ENCODE measurements around the gene AKAP1. TPM values are rescaled to one million over a fixed set of nuclear protein-coding genes. Genes with fewer than 3 reads are reported as not detected.

Gene AKAP1
- total RNA-seq (2013) = 8.6 TPM
- 10 to 100 TPM in 1 of 3 donors, 1 to 10 TPM in 2; 5.6 to 14.6 (median 6.8) TPM for polyA plus RNA-seq
- 19.3 and 31.8 TPM in 2 replicates for polyA minus RNA-seq
- 2.9 to 24.2 (median 19.4) reads per million in 11 experiments for total RNA-seq

DNA sequence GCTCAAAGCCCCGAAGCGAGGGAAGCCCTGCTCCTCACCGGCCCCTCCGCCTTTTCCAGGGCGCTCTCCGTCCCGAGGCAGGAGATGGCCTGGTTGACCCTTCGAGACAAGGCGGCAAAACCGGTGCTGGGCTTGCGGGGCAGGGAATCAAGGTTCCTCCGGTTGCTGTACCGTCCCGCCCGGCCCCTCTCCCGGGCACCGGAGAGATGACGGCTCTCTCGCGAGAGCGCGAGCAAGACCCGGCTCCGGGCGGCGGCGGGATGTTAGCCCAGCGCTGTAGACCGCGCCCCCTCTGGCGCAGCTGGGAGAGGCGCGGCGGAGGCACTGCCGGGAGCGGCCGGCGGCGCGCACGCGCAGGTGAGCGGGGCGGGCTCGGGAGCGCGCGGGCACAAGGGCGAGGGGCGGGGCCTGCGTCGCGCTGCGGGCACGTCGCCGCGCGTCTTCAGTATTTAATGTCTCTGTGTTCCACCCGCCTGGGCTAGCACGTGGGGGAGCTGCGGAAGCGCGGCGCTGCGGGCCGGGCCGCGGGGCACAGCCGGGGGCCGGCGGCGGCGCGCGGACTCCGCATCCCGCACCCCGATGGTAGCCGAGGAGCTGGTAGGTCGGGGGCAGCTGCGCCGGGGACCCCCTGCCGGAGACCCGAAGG, at the start of gene AKAP1:
Gene AKAP1 (plus strand): TSS at position 445 of the 646 bp plus-strand sequence. CDS start 20,219 bp downstream, outside the sequence.
- TF ChIP-seq, protein P1, sequence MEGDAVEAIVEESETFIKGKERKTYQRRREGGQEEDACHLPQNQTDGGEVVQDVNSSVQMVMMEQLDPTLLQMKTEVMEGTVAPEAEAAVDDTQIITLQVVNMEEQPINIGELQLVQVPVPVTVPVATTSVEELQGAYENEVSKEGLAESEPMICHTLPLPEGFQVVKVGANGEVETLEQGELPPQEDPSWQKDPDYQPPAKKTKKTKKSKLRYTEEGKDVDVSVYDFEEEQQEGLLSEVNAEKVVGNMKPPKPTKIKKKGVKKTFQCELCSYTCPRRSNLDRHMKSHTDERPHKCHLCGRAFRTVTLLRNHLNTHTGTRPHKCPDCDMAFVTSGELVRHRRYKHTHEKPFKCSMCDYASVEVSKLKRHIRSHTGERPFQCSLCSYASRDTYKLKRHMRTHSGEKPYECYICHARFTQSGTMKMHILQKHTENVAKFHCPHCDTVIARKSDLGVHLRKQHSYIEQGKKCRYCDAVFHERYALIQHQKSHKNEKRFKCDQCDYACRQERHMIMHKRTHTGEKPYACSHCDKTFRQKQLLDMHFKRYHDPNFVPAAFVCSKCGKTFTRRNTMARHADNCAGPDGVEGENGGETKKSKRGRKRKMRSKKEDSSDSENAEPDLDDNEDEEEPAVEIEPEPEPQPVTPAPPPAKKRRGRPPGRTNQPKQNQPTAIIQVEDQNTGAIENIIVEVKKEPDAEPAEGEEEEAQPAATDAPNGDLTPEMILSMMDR (IDR thresholded peaks at IDR 0.05) = no peak
- Histone ChIP-seq H3K4me3 (replicated peaks in 1 of 3; ENCODE audit: low read depth in 2 of 3, low read length in 3 of 3) (peak within 1 kb of the TSS; percentile 75 to 90 (median 79)), H3K36me3 (replicated peaks in 1 of 2; ENCODE audit: control insufficient read depth in 1 of 2, insufficient read depth in 2 of 2, low read length in 2 of 2) (no peaks in the 10 kb centered on the region), H3K9me3 (replicated peaks in 1 of 2; ENCODE audit: control insufficient read depth in 1 of 2, insufficient read depth in 1 of 2, low read length in 2 of 2) (no peaks in the 10 kb centered on the region), H3K4me1 (ENCODE audit: control insufficient read depth in 1 of 2, insufficient read depth in 2 of 2, low read length in 2 of 2) (peaks cover 37 to 52% of the 10 kb centered on the region in 2 donors), H3K79me2 (ENCODE audit: insufficient read depth, low read length) (peaks cover 41% of the 10 kb centered on the region), H3K4me2 (replicated peaks; ENCODE audit: extremely low read depth, low read length, poor library complexity, severe bottlenecking) (peak within 1 kb of the TSS; percentile 84), H2AFZ (ENCODE audit: insufficient read depth, low read depth, low read length, poor library complexity, severe bottlenecking) (peak within 1 kb of the TSS; percentile 93), H4K20me1 (ENCODE audit: insufficient read depth, low read length) (peaks cover 10% of the 10 kb centered on the region), H3K27me3 (ENCODE audit: control insufficient read depth in 2 of 2, insufficient read depth in 2 of 2, low read length in 2 of 2) (no peaks in the 10 kb centered on the region), H3K9ac (ENCODE audit: insufficient read depth, low read length, poor library complexity, severe bottlenecking) (peak within 1 kb of the TSS; percentile 91), H3K27ac (ENCODE audit: low read depth in 1 of 2, low read length in 2 of 2) (peak within 1 kb of the TSS; percentile 92 to 97)
- peak within 1 kb of the TSS; percentile 89 to 96 (median 94) for H3K27ac Mint-ChIP-seq
- DNase-seq = peak; percentile 93 to 95 (median 94)
- peaks cover 0 to 4% of the 10 kb centered on the region in 2 donors for H3K36me3 Mint-ChIP-seq
- no peaks in the 10 kb centered on the region for H3K9me3 Mint-ChIP-seq
- under 1% methylated on average over 85 of the region's 85 CpGs for WGBS (ENCODE audit: insufficient coverage)
- peaks cover 0 to 4% (median 0%) of the 10 kb centered on the region in 3 donors for H3K27me3 Mint-ChIP-seq (ENCODE audit: low read depth in 3 of 3)
- H3K4me3 Mint-ChIP-seq = peak within 1 kb of the TSS; percentile 92 to 94
- intact Hi-C loops (cut with micrococcal nuclease) = loop anchor here (5.0 to 10.0 kb wide), 3 partner anchors 38 to 997 kb away; partner anchors contain the start of gene DYNLL2 (in 1 of the 2)
- H3K4me1 Mint-ChIP-seq = peaks cover 48% of the 10 kb centered on the region

DNA sequence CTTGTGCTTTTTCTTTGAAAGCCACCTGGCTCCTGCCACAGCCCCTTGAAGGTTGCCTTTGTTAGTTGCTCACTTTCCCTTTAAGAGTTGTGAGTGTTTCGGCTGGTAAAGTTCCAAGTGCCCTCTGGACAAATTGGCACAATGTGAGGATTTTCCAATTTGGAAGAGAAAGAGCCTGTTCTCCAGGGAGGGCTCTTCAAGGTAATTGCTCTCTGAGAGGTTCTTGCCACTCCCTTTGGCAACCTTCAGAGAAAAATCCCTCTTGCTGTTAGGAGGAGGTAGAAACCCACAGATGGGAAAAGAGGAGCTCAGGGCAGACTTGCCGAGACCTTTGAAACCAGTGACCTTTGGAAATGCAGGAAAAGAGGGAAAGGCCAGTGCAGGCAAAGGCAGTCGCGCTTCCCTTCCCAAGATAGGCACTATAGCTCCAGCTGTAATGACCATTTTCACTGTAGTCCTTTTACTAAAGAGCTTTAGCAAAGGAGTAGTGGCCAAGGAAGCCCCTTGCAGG, 49.0 kb upstream of the AKAP1 start:
- intact Hi-C loops (cut with micrococcal nuclease) = no loop called here
- no peaks in the 10 kb centered on the region for H3K36me3 Mint-ChIP-seq

More for the DNA sequence above, 49.0 kb upstream of the AKAP1 start:
- DNase-seq = no peak
- Histone ChIP-seq H3K4me2 (replicated peaks; ENCODE audit: extremely low read depth, low read length, poor library complexity, severe bottlenecking) (no peak overlapping the region), H3K9ac (ENCODE audit: insufficient read depth, low read length, poor library complexity, severe bottlenecking) (no peak overlapping the region), H2AFZ (ENCODE audit: insufficient read depth, low read depth, low read length, poor library complexity, severe bottlenecking) (no peak overlapping the region), H3K9me3 (replicated peaks in 1 of 2; ENCODE audit: control insufficient read depth in 1 of 2, insufficient read depth in 1 of 2, low read length in 2 of 2) (no peaks in the 10 kb centered on the region), H3K4me1 (ENCODE audit: control insufficient read depth in 1 of 2, insufficient read depth in 2 of 2, low read length in 2 of 2) (no peaks in the 10 kb centered on the region), H3K27me3 (ENCODE audit: control insufficient read depth in 2 of 2, insufficient read depth in 2 of 2, low read length in 2 of 2) (peaks cover 6 to 14% of the 10 kb centered on the region in 2 donors), H3K79me2 (ENCODE audit: insufficient read depth, low read length) (no peaks in the 10 kb centered on the region), H3K27ac (ENCODE audit: low read depth in 1 of 2, low read length in 2 of 2) (no peak overlapping the region), H3K4me3 (replicated peaks in 1 of 3; ENCODE audit: low read depth in 2 of 3, low read length in 3 of 3) (no peak overlapping the region), H3K36me3 (replicated peaks in 1 of 2; ENCODE audit: control insufficient read depth in 1 of 2, insufficient read depth in 2 of 2, low read length in 2 of 2) (no peaks in the 10 kb centered on the region), H4K20me1 (ENCODE audit: insufficient read depth, low read length) (no peaks in the 10 kb centered on the region)
- peaks cover 2% of the 10 kb centered on the region for H3K4me1 Mint-ChIP-seq
- H3K9me3 Mint-ChIP-seq = peaks cover 0 to 2% (median 0%) of the 10 kb centered on the region in 7 donors
- peaks cover 17 to 44% (median 30%) of the 10 kb centered on the region in 3 donors for H3K27me3 Mint-ChIP-seq (ENCODE audit: low read depth in 3 of 3)
- 60% methylated on average over 1 of the region's 4 CpGs for WGBS (ENCODE audit: insufficient coverage)
- peak overlapping the region in 1 of 7 donors; percentile 20 for H3K27ac Mint-ChIP-seq
- TF ChIP-seq, protein P1 (IDR thresholded peaks at IDR 0.05) = no peak
- no peak overlapping the region for H3K4me3 Mint-ChIP-seq
